IPS DF 19.7 (cell line): ENCODE data around the gene STX7.

Experiments
- DNase-seq: peaks from one replicate; pipeline ENCODE4 v3.0.0-alpha.2; 2013; ENCODE audit warnings: low read depth, low spot score

STX7 gene

DNA sequence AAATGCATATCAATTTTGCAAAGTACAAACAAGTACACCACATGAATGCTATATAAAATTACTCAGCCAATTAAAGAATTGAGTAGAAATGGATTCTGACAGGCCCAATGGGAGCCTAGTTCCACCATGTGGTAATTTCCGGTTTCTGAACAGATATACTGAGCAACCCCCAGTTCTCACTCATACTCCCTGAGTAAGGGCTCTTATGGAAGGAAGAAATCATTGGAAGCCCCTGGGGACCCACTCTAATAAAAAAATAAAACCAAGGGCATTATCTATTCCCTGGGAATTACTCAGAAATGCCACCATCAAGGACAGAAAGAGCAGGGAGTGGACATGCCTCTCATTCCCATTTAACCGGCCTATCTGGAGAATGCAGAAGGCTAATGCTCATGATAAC is 34.6 kb downstream of the STX7 start:
- no peak for DNase-seq

DNA sequence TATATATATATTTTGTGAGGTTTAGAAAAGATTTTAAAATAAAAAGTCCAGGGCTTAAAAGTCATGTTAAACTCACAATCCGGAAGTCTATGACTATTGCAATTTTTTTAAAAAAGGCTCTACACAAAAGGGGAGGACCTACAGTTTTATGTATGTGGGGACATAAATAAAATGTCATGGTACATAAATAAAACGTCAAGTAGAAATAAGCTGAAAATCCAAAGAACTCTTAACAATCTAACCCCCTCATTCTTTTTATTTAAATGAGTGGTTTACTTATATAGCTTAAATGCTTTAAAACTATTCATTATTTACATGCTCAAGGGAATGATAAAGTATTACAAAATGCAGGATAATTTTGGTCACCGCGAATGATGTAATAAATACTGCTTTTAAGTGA is 36.2 kb downstream of the STX7 start:
- no peak for DNase-seq

DNA sequence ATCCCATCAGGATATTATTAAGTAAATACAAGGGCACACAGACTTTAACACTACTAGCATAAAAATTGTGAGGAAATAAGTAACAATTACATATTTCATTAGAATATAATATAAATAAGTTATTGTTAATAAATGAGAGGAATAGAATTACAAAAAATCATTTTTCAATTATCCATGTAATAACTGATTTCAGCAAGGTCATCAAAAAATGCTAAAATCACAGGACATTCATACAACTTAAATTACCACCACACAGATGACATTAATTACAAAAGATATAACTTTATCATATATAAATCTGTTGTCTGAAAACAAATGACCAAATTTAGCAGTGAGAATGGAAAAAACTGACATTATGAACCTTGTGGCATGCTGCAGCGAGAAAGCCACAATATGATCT is 37.0 kb downstream of the STX7 start:
- DNase-seq: no peak

DNA sequence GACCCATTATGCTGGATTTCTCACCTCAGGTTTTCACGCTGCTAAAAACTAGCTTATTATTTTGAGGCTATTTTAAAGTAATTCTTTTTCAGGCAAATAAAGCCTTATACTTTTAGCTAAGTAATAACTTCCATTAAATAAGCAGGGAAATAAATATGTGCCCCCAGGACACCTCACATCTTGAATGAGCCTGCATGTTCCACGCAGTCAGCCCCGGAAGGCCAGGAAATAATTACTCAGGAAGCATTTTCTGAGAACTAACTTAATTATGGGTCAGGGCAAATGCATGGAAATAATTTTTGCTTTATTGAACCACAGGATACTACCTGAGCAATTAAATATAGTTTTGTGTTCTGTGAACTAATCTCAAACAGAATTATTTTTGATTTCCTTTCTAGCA is 41.1 kb downstream of the STX7 start:
- DNase-seq: no peak

DNA sequence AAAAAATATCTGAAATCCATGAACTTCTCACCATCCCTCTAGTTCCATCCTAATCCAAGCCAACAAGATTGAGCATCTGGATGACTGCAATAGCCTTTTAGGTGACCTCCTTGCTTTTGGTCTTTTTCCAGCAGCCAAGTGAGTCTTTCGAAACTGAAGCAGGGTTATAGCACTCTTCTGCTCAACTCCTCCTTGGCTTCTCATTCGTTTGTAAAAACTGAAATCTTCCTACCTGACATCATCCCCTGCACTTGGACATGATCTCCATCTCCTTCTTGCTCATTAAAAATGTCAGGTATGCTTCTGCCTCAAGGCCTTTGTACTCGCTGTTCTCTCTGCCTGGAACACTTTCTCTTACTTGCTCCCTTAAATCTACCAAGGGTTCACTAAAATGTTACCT is 46.0 kb downstream of the STX7 start:
- no peak for DNase-seq

DNA sequence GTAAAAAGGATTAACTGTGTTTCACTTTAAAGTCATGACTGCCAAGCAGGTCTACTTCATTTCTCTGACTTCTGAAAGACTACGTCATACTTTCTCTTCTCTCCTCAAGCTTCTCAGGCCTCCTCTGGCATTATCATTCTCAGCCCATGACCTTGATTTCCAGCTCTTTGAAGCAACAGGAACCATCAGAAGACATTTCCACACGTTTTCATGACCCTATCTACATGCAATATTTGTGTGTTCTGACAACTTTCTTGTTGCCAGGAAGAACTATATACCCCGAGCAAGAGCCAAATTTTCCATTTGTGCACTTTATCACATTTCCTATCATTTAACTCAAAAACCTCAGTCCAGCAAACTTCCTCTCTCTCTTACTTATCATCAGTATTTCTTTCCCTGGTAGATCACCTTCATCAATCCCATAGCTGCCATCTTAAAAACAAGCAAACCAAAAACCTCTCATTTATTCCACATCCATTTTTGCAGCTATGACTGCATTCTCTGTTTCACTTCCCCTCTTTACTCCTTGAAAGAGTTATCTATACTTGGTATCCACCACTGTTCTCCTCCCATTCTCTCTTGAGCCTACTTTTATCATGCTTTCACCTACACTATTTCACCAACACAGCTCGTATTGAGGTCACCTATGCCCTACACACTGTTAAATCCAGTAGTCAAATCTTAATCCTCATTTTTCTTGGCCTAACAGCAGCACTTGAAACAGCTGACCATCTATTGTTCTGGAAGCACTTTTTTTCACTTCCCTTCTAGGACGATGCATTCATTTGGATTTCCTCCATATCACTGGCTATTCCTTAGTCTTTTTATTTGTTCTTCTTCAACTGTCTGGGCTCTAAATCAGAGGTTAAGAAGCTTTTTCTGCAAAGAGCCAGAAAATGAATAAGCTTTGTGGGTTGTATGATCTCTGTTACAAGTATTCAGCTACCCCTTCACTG is 47.1 kb downstream of the STX7 start:
- DNase-seq: no peak

DNA sequence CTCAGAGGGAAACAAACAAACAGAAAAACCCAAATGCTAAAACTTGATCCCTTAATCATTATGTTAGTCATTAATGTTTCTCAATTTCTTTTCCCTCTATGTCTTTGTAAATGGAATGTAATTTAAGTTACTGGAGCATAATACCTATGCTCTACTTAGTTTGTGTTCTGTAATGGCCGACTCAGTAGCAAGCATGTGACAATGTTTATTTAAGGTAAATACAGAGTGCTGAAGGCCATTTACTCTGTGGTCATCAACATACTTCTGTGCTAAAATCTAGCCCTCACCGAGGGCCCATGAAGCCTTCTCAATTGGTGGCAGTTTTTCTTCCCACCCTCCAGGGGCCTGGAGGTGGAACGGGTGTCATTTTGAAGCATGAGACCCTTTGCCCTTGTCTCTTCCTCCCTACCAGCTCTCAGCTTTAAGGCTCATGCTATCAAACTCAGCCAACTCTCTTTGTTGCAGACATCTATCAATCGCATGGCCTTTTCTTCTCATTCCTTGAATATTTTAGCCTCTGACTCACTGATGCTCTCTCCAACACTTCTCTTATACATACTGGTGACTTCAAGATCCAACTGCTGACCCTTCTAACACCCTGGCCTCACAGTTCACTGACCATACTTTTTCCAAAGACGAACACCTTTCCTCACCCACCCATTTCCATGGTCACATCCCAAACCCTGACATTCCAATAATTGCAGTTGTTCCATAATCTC is 48.2 kb downstream of the STX7 start:
- DNase-seq: no peak

DNA sequence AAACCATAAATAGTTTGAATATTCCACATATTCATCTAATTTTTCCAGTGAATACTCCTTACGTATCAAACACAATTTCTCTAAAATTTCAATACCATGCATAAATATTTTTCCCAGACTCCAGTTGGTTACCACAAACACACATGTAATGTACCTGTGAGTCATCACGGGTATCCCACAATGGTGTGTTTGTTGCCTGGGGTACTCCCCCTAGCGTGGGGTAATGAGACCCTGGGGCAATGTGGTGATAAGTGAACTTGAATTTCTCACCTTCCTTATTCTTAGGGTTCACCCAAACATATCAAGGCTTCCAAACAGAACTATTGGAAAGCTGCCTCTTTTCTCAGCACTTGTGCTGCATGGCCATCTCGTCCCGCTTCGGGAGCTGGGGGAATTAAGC is 51.0 kb downstream of the STX7 start:
- DNase-seq: no peak

DNA sequence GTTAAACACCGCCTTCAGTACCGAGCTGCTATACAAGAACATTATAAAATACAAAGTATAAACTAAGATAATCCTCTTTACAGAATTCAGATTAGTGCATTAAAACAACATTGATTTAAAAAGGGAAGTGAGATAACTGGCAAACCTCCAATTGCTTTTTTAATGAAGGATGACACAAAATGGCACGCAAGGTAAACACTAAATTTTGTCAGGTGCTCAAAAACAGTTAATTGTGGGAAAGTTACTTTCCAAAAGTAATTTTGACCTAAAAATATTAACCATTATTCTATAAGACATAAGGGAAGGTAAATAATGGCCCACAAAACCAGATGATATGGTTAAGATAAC is 53.3 kb downstream of the STX7 start:
- DNase-seq: no peak

DNA sequence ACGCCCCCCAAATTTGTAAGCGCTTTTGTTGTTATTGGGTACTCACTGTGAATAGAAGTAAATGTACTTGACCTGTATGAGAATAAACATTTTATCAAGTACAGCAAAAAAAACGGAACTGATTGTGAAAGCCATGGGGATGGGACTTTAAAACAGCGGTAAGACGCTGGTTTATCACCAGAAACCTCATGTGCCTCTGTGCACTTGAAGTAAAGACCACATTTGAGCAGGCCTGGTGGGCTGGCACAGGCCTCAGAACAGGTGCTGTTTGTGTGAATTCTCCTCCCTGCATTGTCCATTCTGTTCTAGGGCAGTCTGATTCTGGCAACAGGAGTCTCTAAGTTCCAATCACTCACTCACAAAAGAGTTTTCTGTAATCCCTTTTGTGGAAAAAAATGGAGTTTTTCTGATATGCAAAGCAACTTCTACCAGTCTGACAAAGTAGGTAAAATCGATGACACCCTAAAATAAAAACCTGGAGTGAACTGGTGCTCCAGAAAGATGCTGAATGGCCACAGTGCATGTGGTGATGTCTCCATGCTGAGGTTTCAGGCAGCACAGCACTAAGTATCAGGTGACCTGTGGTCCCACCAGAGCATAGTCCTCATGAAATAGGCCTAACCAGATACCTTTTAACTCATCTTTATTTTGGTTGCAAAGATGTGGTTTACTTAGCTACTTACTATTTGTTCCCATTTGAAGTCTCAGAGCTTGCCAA is 53.9 kb downstream of the STX7 start:
- DNase-seq: no peak

DNA sequence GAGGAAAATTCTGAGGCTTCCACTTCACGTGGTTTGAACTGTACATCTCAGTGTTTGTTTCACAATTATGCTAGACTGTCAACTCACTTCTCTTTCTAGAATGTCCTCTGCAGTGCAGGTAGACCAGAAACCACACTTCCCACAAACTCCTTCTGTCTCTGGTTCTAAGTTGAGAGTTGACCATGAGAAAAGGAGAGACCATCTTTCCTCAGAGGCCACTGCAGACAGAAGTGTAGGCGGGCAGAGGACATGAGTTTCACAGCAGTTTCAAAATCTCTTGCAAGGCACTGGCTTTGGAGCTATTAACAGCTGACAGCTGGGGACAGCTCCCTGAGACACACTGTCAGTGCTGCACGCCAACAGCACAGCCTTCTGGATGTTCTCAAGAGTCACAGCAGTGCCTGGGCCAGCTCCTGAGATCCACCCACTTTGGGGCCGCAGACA is 56.2 kb downstream of the STX7 start:
- no peak for DNase-seq

DNA sequence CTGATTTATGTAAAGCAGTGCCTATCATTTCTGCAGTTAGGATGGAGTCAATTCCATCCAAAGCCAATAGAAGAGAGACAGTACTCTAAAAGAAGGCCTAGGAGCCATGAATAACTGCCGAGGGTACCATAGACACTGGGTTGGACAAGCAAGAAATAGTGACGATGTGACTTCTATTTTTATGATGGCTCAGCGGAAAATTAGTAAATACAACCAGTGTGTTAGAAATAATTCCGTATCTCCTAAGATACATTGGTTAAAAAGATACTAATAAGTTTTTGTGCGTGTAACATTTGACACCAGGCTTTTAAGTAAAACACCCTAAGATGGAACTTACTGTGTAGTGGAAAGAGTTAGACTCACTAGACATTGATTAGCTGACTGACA is 66.1 kb downstream of the STX7 start:
- no peak for DNase-seq

DNA sequence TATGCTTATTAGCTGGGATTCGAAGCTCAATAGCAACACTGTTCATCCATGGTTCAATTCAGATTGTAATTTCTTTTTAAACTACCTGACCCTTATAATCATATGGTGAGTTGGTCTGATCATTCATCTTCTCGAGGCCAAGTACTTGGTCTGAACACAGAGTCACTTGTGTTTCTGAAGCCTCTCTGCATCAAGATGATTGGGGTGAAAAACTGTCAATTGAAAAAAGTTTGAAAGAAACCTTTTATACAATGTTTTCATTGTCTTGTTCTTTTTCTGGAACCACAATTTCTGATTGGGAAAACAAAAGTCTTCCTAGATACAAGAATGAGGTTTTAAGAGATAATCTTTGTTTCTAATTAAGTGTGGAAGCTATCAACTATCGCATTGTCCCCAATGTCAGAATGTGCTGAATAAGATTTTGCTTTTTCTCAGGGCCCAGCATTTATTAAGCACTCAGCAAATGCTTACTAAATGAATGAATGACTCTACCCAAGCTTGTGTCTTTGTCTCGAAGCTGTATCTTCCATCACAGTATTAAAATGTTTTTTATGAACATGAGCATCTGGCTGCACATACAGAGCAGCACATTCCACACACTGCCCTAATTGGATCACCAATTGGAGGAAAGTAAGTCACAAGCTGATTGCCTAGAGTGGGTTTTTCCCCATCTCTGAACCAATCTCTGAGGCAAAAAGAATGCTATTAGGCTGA is 66.6 kb downstream of the STX7 start:
- no peak for DNase-seq

DNA sequence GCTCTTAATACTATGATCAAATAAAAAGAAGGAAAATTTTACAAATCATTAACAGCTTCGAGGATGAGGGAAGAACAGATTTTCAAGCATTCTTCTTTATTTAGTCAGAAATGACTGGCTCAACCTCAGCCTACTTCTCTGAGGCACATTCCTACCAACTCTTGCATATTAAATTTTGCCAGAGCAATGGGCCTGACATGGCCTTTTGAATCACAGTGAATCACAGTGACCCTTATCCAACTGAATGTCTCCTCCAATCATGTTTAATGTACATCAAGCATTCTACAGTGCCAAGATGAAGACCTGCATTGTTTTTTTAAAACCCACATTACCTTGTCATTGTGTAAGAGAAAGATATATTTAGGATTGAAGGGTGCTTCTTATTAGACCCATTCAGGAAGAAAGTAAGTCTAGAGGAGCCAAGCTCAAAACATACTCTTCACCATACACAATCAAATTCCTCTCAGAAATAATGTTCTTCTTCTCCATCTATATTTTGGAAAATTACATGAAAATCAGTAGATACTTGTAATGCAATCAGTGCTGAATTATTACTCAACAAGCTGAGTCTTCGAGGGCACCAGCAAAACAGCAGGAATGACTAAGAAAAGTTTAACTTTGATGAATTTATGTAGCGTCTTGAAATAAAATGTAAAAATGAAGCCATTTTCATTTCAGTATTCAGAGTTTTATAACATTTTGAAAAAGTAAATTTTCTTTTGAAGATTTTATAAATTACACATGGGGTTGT is 67.5 kb downstream of the STX7 start:
- no peak for DNase-seq

DNA sequence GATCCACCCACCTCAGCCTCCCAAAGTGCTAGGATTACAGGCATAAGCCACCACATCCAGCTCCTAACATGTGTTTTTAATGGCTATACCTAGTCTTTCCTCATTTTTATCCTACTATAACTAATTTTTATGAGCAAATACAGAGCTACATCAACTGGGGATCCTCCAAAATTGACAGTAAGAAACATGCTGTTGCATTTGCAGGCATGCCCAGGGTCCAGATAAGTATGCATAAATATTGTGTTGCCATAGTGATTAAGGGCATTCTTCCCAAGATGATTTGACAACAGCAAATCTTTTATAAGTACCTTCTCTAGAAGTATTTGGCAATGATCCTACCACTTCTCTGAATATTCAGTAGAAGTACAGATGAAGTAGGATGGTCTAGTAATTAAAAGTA is 69.7 kb downstream of the STX7 start:
- DNase-seq: no peak

DNA sequence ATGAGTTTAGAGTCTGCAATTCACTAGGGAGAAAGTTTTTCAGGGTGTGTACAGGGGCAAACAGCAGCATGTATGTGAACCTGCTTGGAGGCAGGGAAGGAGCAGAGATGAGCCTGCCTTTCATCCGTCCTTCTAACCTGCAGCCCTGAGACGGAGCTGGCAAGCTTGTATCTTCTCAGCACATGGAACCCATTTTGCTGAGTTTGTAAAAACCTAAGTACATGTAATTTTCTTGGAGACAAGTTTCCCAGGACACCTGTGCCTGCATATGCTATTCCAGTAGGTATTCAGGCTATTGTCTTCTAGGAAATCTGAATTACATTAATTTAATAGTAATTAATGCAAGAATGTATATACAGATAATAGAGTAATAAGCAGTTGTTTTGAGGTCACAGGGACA is 82.8 kb downstream of the STX7 start:
- DNase-seq: no peak

DNA sequence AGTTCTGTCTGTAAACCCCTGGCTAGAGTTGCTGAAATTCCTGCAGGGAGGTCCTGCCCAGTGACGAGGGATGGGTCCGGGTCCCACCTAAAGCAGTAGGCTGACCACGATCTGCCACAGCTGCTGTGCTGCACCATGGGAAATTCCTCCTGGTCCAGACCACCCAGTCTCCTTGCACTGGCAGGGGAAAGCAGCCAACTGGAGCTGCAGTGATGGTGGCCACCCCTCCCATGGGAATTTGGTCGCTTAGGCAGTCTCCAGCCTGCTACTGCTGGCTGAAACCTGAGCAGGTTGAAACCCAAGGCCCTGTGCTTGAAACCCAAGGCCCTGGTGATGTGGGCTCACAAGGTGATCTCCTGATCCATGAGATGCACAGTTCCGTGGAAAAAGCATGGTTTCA is 87.7 kb downstream of the STX7 start:
- DNase-seq: no peak

DNA sequence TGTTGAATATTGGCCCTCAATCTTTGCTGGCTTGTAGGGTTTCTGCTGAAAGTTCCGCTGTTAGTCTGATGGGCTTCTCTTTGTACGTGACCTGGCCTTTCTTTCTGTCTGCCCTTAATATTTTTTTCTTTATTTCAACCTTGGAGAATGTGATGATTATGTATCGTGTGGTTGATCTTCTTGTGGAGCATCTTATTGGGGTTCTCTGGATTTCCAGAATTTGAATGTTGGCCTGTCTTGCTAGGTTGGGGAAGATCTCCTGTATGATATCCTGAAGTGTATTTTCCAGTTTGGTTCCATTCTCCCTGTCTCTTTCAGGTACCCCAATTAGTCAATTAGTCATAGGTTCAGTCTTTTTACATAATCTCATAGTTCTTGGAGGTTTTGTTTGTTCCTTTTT is 89.1 kb downstream of the STX7 start:
- no peak for DNase-seq

DNA sequence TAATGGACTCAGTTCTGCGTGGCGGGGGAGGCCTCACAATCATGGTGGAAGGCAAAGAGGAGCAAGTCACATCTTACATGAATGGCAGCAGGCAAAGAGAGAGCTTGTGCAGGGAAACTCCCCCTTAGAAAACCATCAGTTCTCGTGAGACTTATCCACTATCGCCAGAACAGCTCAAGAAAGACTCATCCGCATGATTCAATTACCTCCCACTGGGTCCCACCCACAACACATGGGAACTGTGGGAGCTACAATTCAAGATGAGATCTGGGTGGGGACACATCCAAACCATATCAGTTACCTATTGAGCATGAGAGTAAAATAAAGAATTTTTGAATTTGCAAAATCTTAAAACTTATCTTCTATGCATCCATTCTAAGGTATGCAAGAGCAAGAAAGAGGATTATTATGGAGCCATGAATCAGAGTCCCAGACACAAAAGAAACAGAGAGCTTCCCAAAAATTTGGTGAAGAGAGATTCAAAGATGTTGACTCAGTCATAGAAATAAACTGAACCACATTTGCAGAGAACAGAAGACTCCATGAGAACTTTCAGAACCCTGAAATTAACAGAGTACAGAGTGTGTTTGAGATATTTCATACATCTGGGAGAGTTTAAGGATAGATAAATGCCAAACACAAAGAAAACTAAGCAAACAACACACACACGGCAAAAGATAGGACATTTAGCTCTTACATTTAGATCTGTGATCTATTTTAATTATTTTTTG is 94.5 kb downstream of the STX7 start:
- no peak for DNase-seq

DNA sequence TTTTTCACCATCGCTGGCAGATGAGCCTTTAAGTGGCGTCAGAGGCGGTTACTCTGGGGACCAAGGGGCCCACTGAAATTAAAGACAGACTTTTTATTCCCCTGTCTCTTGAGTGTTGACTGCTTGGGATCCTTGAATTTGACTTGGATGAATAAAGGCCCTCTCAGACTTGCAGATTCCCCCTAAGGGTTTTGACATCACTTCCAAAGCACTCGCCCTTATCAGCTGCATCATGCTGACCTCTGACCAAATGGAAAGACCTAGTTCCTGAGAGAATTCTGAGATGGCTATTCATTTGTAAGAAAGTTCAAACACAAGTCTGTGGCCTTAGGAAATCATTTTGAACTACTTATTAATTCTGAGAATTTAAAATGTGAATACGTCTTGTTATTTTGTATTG is 98.2 kb downstream of the STX7 start:
- no peak for DNase-seq
